ENCODE results near the gene SRSF1.

SRSF1 gene

GRCh38 chr17:58052945-58053715 is 46.1 kb upstream of the SRSF1 start:
- H3K9ac ChIP-seq (ENCODE audit: low read length) = no peak overlapping the region
- no peaks in the 10 kb centered on the region for H3K79me2 ChIP-seq (ENCODE audit: low read length)
- no peaks in the 10 kb centered on the region for H3K9me2 ChIP-seq (replicated peaks; ENCODE audit: insufficient read depth, low read length)
- no peaks in the 10 kb centered on the region for H3K9me3 ChIP-seq (replicated peaks; ENCODE audit: insufficient read depth, low read length)
- no peaks in the 10 kb centered on the region for H3K4me1 ChIP-seq (ENCODE audit: low read length)
- H3K36me3 ChIP-seq (replicated peaks; ENCODE audit: insufficient read depth, low read length) = no peaks in the 10 kb centered on the region
- no peak overlapping the region for H3K4me2 ChIP-seq (ENCODE audit: low read depth, low read length)
- TF ChIP-seq EZH2 (optimal IDR thresholded peaks at IDR 0.05; ENCODE audit: low read depth, low read length) = no peak
- no peak for TF ChIP-seq CTCF (IDR thresholded peaks at IDR 0.05; ENCODE audit: low read length)
- no peak overlapping the region for H2AFZ ChIP-seq (ENCODE audit: low read length)
- no peak overlapping the region for H3K27ac ChIP-seq (ENCODE audit: low read length)
- H3K4me3 ChIP-seq (ENCODE audit: low read length) = no peak overlapping the region
- H4K20me1 ChIP-seq (ENCODE audit: insufficient read depth, low read length) = no peaks in the 10 kb centered on the region
- no peaks in the 10 kb centered on the region for H3F3A ChIP-seq (ENCODE audit: insufficient read depth, low read length)
- H3K27me3 ChIP-seq (replicated peaks; ENCODE audit: insufficient read depth, low read length) = no peaks in the 10 kb centered on the region
- no peak for DNase-seq

- Histone ChIP-seq H3K27ac (ENCODE audit: low read length) (no peak overlapping the region), H4K20me1 (ENCODE audit: insufficient read depth, low read length) (no peaks in the 10 kb centered on the region), H3K79me2 (ENCODE audit: low read length) (no peaks in the 10 kb centered on the region), H3K4me2 (ENCODE audit: low read depth, low read length) (no peak overlapping the region), H2AFZ (ENCODE audit: low read length) (no peak overlapping the region), H3K36me3 (replicated peaks; ENCODE audit: insufficient read depth, low read length) (no peaks in the 10 kb centered on the region), H3K4me1 (ENCODE audit: low read length) (no peaks in the 10 kb centered on the region), H3K9ac (ENCODE audit: low read length) (no peak overlapping the region), H3K4me3 (ENCODE audit: low read length) (no peak overlapping the region), H3K9me2 (replicated peaks; ENCODE audit: insufficient read depth, low read length) (no peaks in the 10 kb centered on the region), H3K9me3 (replicated peaks; ENCODE audit: insufficient read depth, low read length) (no peaks in the 10 kb centered on the region), H3F3A (ENCODE audit: insufficient read depth, low read length) (no peaks in the 10 kb centered on the region), H3K27me3 (replicated peaks; ENCODE audit: insufficient read depth, low read length) (no peaks in the 10 kb centered on the region)
- no peak for DNase-seq
- TF ChIP-seq EZH2 (optimal IDR thresholded peaks at IDR 0.05; ENCODE audit: low read depth, low read length) (no peak), CTCF (IDR thresholded peaks at IDR 0.05; ENCODE audit: low read length) (no peak), EZH2phosphoT487 (IDR thresholded peaks at IDR 0.05; ENCODE audit: low read length) (no peak)
Observed at GRCh38 chr17:58052407-58052806, 45.4 kb upstream of the SRSF1 start.

- DNase-seq = no peak
- H3K79me2 ChIP-seq (ENCODE audit: low read length) = no peaks in the 10 kb centered on the region
Observed at GRCh38 chr17:58051468-58051867, 44.4 kb upstream of the SRSF1 start.

More at GRCh38 chr17:58051468-58051867, 44.4 kb upstream of the SRSF1 start:
- no peak for TF ChIP-seq CTCF (IDR thresholded peaks at IDR 0.05; ENCODE audit: low read length)
- TF ChIP-seq EZH2phosphoT487 (IDR thresholded peaks at IDR 0.05; ENCODE audit: low read length) = no peak
- TF ChIP-seq EZH2 (optimal IDR thresholded peaks at IDR 0.05; ENCODE audit: low read depth, low read length) = no peak
- no peak overlapping the region for H3K27ac ChIP-seq (ENCODE audit: low read length)
- no peaks in the 10 kb centered on the region for H3F3A ChIP-seq (ENCODE audit: insufficient read depth, low read length)
- no peaks in the 10 kb centered on the region for H3K4me1 ChIP-seq (ENCODE audit: low read length)
- H3K9ac ChIP-seq (ENCODE audit: low read length) = no peak overlapping the region
- H2AFZ ChIP-seq (ENCODE audit: low read length) = no peak overlapping the region
- H4K20me1 ChIP-seq (ENCODE audit: insufficient read depth, low read length) = no peaks in the 10 kb centered on the region
- H3K9me2 ChIP-seq (replicated peaks; ENCODE audit: insufficient read depth, low read length) = no peaks in the 10 kb centered on the region
- no peak overlapping the region for H3K4me2 ChIP-seq (ENCODE audit: low read depth, low read length)
- H3K36me3 ChIP-seq (replicated peaks; ENCODE audit: insufficient read depth, low read length) = no peaks in the 10 kb centered on the region
- no peak overlapping the region for H3K4me3 ChIP-seq (ENCODE audit: low read length)
- no peaks in the 10 kb centered on the region for H3K27me3 ChIP-seq (replicated peaks; ENCODE audit: insufficient read depth, low read length)
- no peaks in the 10 kb centered on the region for H3K9me3 ChIP-seq (replicated peaks; ENCODE audit: insufficient read depth, low read length)

All from MM.1S (cell line).